Measurements from ENCODE around the gene MPIG6B.
A peak's percentile ranks its signal among the peaks of the same experiment; 100 is the strongest.

Gene MPIG6B

GRCh38 chr6:31723980-31724691 is 963 bp downstream of the MPIG6B start:
- 0 out of 2 replicates have a peak, but pooled peaks cover 3% of the 10 kb centered on the region for H3K4me1 ChIP-seq (ENCODE audit: control insufficient read depth, insufficient read depth, low read length)
- no peaks in the 10 kb centered on the region for H3K9me3 ChIP-seq (ENCODE audit: control insufficient read depth, insufficient read depth, low read length)

GRCh38 chr6:31725502-31726350 is 2.6 kb downstream of the MPIG6B start:
- H3K27ac ChIP-seq (ENCODE audit: low read depth, low read length), result no peak overlapping the region
- H3K4me3 ChIP-seq (ENCODE audit: low read depth, low read length), result no peak overlapping the region
- peaks cover 22% of the 10 kb centered on the region for H3K36me3 ChIP-seq (ENCODE audit: control insufficient read depth, insufficient read depth, low read length)
- H3K27me3 ChIP-seq (ENCODE audit: control insufficient read depth, insufficient read depth, low read length), result no peaks in the 10 kb centered on the region
- no peak overlapping the region for H3K9ac ChIP-seq (ENCODE audit: low read depth, low read length)
- peaks cover 8% of the 10 kb centered on the region for H3K4me1 ChIP-seq (ENCODE audit: control insufficient read depth, insufficient read depth, low read length)
- H3K9me3 ChIP-seq (ENCODE audit: control insufficient read depth, insufficient read depth, low read length), result no peaks in the 10 kb centered on the region

More at GRCh38 chr6:31723980-31724691, 963 bp downstream of the MPIG6B start:
- Histone ChIP-seq H3K27ac (ENCODE audit: low read depth, low read length) (no peak overlapping the region), H3K27me3 (ENCODE audit: control insufficient read depth, insufficient read depth, low read length) (no peaks in the 10 kb centered on the region), H3K4me3 (ENCODE audit: low read depth, low read length) (no peak overlapping the region), H3K9ac (ENCODE audit: low read depth, low read length) (no peak overlapping the region), H3K36me3 (ENCODE audit: control insufficient read depth, insufficient read depth, low read length) (peaks cover 20% of the 10 kb centered on the region)

GRCh38 chr6:31727034-31727716 is 4.0 kb downstream of the MPIG6B start:
- Histone ChIP-seq H3K36me3 (ENCODE audit: control insufficient read depth, insufficient read depth, low read length) (peaks cover 35% of the 10 kb centered on the region), H3K4me1 (ENCODE audit: control insufficient read depth, insufficient read depth, low read length) (peaks cover 8% of the 10 kb centered on the region), H3K9ac (ENCODE audit: low read depth, low read length) (no peak overlapping the region), H3K4me3 (ENCODE audit: low read depth, low read length) (no peak overlapping the region), H3K27me3 (ENCODE audit: control insufficient read depth, insufficient read depth, low read length) (no peaks in the 10 kb centered on the region), H3K9me3 (ENCODE audit: control insufficient read depth, insufficient read depth, low read length) (no peaks in the 10 kb centered on the region), H3K27ac (ENCODE audit: low read depth, low read length) (no peak overlapping the region)

GRCh38 chr6:31727717-31728671 is 4.8 kb downstream of the MPIG6B start:
- Histone ChIP-seq H3K9me3 (ENCODE audit: control insufficient read depth, insufficient read depth, low read length) (no peaks in the 10 kb centered on the region), H3K27ac (ENCODE audit: low read depth, low read length) (no peak overlapping the region), H3K27me3 (ENCODE audit: control insufficient read depth, insufficient read depth, low read length) (no peaks in the 10 kb centered on the region), H3K36me3 (ENCODE audit: control insufficient read depth, insufficient read depth, low read length) (peaks cover 41% of the 10 kb centered on the region), H3K4me3 (ENCODE audit: low read depth, low read length) (no peak overlapping the region), H3K9ac (ENCODE audit: low read depth, low read length) (no peak overlapping the region), H3K4me1 (ENCODE audit: control insufficient read depth, insufficient read depth, low read length) (peaks cover 8% of the 10 kb centered on the region)

GRCh38 chr6:31728767-31729514 is 5.8 kb downstream of the MPIG6B start, which contains the start of gene DDAH2:
Gene DDAH2, minus strand, starts transcription at chr6:31729299. Its CDS starts 138 bp downstream, at chr6:31729161.
- H3K4me3 ChIP-seq (ENCODE audit: low read depth, low read length), result peak within 1 kb of the TSS; percentile 96
- H3K27me3 ChIP-seq (ENCODE audit: control insufficient read depth, insufficient read depth, low read length), result no peaks in the 10 kb centered on the region
- peak within 1 kb of the TSS; percentile 67 for H3K9ac ChIP-seq (ENCODE audit: low read depth, low read length)
- peak within 1 kb of the TSS; percentile 97 for H3K27ac ChIP-seq (ENCODE audit: low read depth, low read length)
- peaks cover 8% of the 10 kb centered on the region for H3K4me1 ChIP-seq (ENCODE audit: control insufficient read depth, insufficient read depth, low read length)
- H3K9me3 ChIP-seq (ENCODE audit: control insufficient read depth, insufficient read depth, low read length), result no peaks in the 10 kb centered on the region
- peaks cover 51% of the 10 kb centered on the region for H3K36me3 ChIP-seq (ENCODE audit: control insufficient read depth, insufficient read depth, low read length)

GRCh38 chr6:31729515-31729978 is 6.4 kb downstream of the MPIG6B start:
- Histone ChIP-seq H3K4me3 (ENCODE audit: low read depth, low read length) (peak overlapping the region; percentile 96), H3K27ac (ENCODE audit: low read depth, low read length) (peak overlapping the region; percentile 97), H3K4me1 (ENCODE audit: control insufficient read depth, insufficient read depth, low read length) (peaks cover 13% of the 10 kb centered on the region), H3K27me3 (ENCODE audit: control insufficient read depth, insufficient read depth, low read length) (no peaks in the 10 kb centered on the region), H3K36me3 (ENCODE audit: control insufficient read depth, insufficient read depth, low read length) (peaks cover 55% of the 10 kb centered on the region), H3K9me3 (ENCODE audit: control insufficient read depth, insufficient read depth, low read length) (no peaks in the 10 kb centered on the region), H3K9ac (ENCODE audit: low read depth, low read length) (peak overlapping the region; percentile 67)

GRCh38 chr6:31729979-31730630 is 6.9 kb downstream of the MPIG6B start:
- peak overlapping the region; percentile 96 for H3K4me3 ChIP-seq (ENCODE audit: low read depth, low read length)
- H3K27ac ChIP-seq (ENCODE audit: low read depth, low read length), result peak overlapping the region; percentile 97
- H3K36me3 ChIP-seq (ENCODE audit: control insufficient read depth, insufficient read depth, low read length), result peaks cover 55% of the 10 kb centered on the region
- no peaks in the 10 kb centered on the region for H3K27me3 ChIP-seq (ENCODE audit: control insufficient read depth, insufficient read depth, low read length)
- H3K4me1 ChIP-seq (ENCODE audit: control insufficient read depth, insufficient read depth, low read length), result peaks cover 14% of the 10 kb centered on the region
- H3K9ac ChIP-seq (ENCODE audit: low read depth, low read length), result peak overlapping the region; percentile 67
- H3K9me3 ChIP-seq (ENCODE audit: control insufficient read depth, insufficient read depth, low read length), result no peaks in the 10 kb centered on the region

- peaks cover 55% of the 10 kb centered on the region for H3K36me3 ChIP-seq (ENCODE audit: control insufficient read depth, insufficient read depth, low read length)
- H3K27ac ChIP-seq (ENCODE audit: low read depth, low read length), result peak overlapping the region; percentile 97
- H3K4me1 ChIP-seq (ENCODE audit: control insufficient read depth, insufficient read depth, low read length), result peaks cover 14% of the 10 kb centered on the region
- H3K27me3 ChIP-seq (ENCODE audit: control insufficient read depth, insufficient read depth, low read length), result no peaks in the 10 kb centered on the region
- no peak overlapping the region for H3K9ac ChIP-seq (ENCODE audit: low read depth, low read length)
- H3K4me3 ChIP-seq (ENCODE audit: low read depth, low read length), result peak overlapping the region; percentile 96; the same call in 1 of the 2 replicates
- H3K9me3 ChIP-seq (ENCODE audit: control insufficient read depth, insufficient read depth, low read length), result no peaks in the 10 kb centered on the region
Observed at GRCh38 chr6:31730631-31731086, 7.5 kb downstream of the MPIG6B start.

GRCh38 chr6:31732029-31732428 is 8.9 kb downstream of the MPIG6B start:
- H3K9ac ChIP-seq (ENCODE audit: low read depth, low read length), result no peak overlapping the region

More at GRCh38 chr6:31732029-31732428, 8.9 kb downstream of the MPIG6B start:
- Histone ChIP-seq H3K9me3 (ENCODE audit: control insufficient read depth, insufficient read depth, low read length) (no peaks in the 10 kb centered on the region), H3K4me3 (ENCODE audit: low read depth, low read length) (no peak overlapping the region), H3K36me3 (ENCODE audit: control insufficient read depth, insufficient read depth, low read length) (peaks cover 43% of the 10 kb centered on the region), H3K4me1 (ENCODE audit: control insufficient read depth, insufficient read depth, low read length) (peaks cover 20% of the 10 kb centered on the region), H3K27ac (ENCODE audit: low read depth, low read length) (no peak overlapping the region), H3K27me3 (ENCODE audit: control insufficient read depth, insufficient read depth, low read length) (no peaks in the 10 kb centered on the region)
